Stimulated activated CD4-positive, alpha-beta T cell treated with anti-CD3 and anti-CD28 coated beads, Interleukin-1b, Interleukin-23, amount 100 ng/mL, for 48 hours (primary cell): ENCODE results near the gene IMP3.
"Not testable (repeated sequence)": the region's sequence is repeated elsewhere in the genome, so short reads cannot be mapped to it uniquely, and the experiment has no call there.

Experiments used
- DNase-seq: peaks from one replicate; pipeline ENCODE4 v3.0.0-alpha.2; 2020

The IMP3 gene, protein sequence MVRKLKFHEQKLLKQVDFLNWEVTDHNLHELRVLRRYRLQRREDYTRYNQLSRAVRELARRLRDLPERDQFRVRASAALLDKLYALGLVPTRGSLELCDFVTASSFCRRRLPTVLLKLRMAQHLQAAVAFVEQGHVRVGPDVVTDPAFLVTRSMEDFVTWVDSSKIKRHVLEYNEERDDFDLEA

GRCh38 chr15:75639709-75640482 lies at the start of gene IMP3:
Gene IMP3, minus strand, starts transcription at chr15:75640224. Its CDS starts 56 bp downstream, at chr15:75640168.
- DNase-seq: peak; percentile 96

DNA sequence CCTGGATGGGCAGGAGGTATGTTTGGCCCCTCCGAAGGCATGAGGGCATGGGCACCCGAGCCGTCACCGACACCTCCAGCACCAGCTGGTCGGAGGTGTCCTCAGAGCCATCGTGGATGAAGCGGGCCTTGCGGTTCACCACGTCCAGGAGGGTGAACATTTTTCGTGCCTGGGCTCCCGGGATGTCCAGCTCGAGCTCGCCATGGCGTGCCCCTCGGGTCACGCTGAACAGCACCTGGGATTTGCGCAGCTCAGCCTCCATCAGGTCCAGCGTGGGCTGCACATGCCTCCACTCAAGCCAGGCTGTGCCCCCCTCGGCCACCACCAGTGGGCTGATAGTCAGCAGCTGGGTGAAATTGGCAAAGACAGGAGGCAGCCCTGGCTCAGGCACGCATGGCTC lies 49.4 kb upstream of the IMP3 start:
- DNase-seq: not testable (repeated sequence)

DNA sequence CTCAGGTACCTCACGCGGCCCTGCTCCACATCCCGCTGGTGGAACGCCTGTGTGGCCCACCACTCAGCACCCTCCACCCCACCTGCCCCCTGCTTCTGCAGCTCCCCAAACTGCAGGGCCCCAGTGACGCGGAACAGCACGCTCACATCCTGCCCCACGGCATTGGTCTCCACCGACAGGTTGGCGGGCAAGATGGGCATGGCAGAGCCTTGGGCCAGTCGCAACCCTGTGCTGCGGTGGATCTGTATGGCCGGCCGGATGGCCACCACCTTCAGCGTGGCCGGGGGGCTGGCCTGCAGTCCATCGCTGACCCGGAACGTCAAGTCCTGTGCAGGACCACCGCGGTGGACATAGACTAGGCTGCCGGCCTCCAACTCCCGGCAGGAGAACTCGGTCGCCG lies 48.8 kb upstream of the IMP3 start:
- DNase-seq: no peak

DNA sequence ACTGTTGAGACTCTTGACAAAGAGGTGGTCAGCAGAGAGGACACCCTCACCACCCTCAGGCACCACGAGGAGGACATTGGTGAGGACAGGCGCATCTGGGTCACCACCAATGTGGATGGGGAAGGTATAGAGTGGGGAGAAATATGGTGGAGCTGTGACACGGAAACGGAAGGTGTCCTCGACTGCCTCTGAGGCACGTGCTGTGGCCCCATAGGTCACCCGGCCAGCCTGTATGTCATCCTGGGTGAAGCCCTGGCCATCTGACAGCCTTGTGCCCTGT lies 48.2 kb upstream of the IMP3 start:
- no peak for DNase-seq

DNA sequence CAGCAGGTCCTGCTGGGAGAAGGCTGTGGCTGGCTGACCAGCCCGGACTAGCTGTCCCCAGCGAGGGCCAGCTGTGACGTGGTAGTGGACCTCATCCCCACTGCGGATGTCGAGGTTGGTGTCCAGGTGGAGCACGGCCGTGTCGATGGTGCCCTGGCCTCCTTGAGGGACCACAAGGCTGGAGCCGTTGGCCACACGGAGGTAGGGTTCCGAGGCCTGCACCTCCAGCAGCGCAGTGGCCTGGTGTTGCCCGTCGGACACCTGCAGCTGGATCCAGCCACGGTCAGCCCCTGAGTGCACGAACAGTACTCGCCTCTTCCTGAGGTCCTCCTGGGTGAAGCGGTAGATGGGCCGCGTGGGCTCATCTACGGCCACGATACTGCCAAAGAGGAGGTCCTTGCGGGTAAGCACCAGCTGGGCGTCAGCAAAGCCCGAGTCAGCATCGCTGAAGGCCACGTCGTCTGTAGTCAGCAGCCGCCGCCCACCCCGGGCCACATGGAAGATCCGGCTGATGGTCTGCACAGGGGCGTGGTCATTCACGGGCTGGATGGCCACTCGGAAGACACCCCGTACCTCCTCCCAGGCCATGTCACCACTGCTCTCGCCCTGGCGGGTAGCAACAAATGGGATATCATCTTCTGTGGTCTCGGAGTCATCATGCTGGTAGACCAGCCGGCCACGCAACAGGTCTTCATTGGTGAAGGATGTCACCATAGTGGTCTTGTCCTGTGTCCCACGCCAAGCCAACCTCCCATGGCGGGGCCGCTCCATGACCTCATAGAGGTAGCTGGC lies 47.7 kb upstream of the IMP3 start:
- DNase-seq: no peak

GRCh38 chr15:75686212-75686642 lies 46.2 kb upstream of the IMP3 start:
- peak; percentile 85 for DNase-seq

DNA sequence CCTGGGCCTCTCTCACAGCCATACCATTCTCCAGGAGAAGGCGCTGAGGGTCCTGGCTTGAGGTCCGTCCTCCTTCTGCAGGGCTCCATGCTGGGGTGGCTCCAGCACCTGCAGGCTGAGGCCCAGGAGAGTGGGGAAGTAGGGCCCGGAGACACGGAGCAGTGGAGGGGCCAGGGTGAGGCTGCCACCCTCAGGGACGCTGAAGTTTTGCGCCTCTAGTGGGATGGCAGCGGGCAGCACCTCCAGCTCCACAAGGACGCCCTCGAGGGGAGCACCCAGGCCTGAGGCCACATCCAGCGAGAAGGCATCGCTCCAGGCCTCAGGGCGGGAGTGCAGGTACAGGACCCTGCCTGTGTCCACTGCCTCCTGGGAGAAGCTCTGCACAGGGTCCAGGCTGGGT lies 45.2 kb upstream of the IMP3 start:
- DNase-seq: no peak

GRCh38 chr15:75684648-75685047 lies 44.6 kb upstream of the IMP3 start:
- no peak for DNase-seq

GRCh38 chr15:75683646-75684312 lies 43.8 kb upstream of the IMP3 start:
- DNase-seq: peak; percentile 67

- DNase-seq: no peak
Observed at GRCh38 chr15:75682181-75683135, 42.4 kb upstream of the IMP3 start.

DNA sequence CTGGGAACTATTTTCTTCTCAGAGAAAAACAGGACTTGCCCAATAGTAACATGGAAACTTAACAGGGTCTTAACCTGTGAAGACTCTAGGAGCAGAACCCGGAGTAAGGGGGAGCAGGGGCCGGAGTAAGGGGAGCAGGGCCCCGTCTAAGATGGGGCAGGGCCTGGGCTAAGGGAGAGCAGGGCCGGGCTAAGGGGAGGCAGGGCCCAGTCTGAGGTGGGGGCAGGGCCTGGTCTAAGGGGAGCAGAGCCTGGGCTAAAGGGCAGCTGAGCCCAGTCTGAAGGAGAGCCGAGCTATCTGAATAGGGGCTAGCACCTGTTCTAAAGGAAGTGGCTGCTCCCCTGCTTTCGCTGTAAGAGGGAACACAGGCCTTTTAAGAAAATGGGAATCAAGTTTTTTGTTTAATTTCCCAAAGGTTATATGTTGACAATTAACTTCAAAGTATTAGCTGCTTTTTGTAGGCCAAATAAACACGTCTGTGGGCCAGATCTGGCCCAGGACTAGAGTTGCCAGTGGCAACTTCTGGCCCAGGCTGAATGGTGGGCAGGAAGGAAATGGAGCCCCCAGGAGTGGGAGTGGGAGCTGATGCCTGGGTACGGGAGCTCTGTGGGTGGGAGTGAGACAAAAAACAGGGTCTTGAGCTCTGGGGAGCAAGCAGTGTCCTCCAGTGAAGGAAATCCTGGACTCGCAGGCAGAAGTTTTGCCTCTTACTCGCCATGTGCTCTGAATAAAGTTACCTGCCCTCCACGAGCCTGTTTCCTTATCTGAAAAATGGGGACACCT lies 40.2 kb upstream of the IMP3 start:
- no peak for DNase-seq

- DNase-seq: not testable (repeated sequence)
Observed at GRCh38 chr15:75678324-75678690, 38.3 kb upstream of the IMP3 start.

DNA sequence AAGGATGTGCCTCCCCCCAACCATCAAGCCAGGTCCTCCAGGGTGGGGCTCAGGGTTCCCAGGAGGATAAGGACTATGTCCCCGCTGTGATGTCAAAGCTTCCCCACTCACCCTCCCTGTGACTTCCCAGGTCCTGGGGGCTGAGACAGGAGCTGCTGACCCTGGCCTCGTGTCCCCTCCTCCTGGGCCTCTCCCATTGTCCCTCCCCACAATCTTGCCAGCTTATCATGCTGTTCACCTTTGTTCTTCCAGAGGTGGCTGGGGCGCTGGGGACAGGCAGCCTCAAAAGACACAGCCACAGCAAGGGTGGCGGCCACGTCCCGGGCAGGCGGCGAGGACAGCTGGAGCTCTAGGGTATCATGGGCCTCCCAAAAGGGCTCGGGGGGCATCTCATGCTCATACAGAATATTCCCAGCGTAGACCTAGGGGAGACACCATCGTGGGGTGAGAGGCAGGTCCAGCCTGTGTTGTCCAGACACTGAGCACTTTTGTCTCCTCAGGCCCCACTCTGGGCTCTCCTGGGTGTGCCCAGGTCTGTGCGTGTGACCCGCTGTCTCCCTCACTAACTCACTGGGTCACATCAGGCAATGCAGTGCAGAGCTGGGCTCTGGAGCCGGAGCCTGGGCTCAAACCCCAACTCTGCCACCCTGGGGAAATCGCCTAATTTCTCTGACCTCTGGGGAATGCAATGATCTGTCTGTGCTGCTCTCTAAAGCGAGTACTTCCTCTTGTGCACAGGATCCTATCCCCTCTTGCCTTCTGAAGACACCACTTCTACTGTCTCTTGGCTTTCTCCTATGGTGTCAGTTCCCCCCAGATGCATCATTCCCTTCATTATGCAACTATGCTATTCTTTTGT lies 37.7 kb upstream of the IMP3 start:
- no peak for DNase-seq

DNA sequence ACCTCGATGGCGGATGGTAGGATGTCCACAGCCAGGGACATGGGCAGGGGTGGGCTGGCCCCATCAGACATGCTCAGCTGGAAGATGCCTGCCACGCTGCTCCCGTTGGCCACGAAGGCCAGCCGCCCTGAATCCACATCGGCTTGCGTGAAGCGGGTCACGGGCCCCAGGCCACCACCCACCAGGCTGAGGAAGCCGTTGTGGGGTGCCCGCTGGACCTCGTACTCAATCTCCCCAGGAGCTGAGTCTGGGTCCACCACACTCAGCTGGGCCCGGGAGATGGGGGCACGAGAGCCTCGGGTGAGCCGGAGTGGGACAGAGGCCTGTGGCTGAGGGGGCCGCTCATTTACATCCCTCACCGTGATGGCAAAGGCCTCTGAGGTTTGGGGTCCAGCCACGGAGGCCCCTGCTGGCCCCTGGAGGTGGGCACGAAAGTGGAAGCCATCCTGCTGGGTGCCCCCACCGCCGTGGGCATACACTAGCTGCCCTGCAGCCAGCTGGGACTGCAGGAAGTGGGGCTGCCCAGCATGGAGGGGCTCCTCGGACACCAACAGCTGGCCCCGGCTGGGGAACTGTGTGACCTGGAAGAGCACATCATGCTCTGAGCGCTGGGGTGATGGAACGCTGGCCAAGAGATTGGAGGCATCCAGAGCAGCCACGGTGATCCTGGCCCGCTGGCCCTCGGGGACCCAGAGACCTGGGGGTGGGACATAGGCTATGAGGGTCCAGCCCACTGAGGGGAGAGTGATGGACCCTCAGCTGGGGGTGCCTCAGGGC lies 36.9 kb upstream of the IMP3 start:
- no peak for DNase-seq

GRCh38 chr15:75675579-75676404 lies 35.8 kb upstream of the IMP3 start:
- no peak for DNase-seq

GRCh38 chr15:75674366-75674765 lies 34.3 kb upstream of the IMP3 start:
- no peak for DNase-seq

DNA sequence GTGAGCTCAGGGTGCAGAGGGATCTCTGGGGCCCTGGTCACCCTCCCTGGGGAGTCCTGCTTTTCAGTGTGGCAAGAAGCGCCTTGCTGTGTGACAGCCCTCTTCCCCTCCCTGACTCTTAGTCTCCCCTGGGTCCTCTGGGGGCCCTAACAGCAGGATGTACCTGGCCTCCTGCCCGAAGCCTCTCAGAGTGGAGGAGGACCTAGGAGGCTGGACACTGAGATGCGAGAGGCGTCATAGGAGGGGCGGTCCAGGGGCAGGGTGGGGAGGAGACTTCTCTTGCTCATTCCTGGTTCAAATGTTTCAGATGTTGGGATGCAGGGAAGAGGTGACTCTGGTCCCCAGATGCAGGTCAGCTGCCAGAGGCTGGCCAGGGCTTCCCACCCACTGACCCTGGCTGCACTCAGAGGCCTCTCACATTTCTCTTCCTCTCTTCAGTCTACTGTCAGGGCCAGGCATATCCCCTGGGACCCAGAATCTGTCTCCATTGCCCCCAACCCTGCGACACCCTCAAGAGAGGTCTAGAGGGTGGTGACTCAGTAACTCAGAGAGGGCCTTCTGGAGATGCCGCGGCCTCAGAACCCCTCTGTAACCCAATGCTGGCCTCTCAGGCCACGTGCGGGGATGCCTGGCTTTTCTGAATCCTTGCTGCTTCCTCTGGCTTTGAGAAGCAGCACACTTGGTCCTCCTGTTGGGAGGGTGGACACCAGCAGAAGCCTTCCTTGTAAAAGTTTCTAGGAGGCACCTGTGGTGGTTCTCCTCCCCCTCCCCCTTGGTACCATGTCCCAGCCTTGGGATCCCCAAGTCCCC lies 33.6 kb upstream of the IMP3 start:
- DNase-seq: no peak
